Endothelial cell (in vitro differentiated cells): ENCODE results near the gene CSF1R. TPM values are rescaled to one million over a fixed set of nuclear protein-coding genes. Genes with fewer than 3 reads are reported as not detected.
A peak's percentile ranks its signal among the peaks of the same experiment; 100 is the strongest.

Experiments used
- DNase-seq: peaks from one replicate; pipeline ENCODE4 v3.0.0; 2021; ENCODE audit warnings: low spot score
- H3K27ac Mint-ChIP-seq: one replicate; pipeline ENCODE4 v1.8.0; 2021; ENCODE audit warnings: mixed read lengths, inconsistent platforms; ENCODE audit not compliant: unreplicated experiment
- H3K27me3 Mint-ChIP-seq: one replicate; pipeline ENCODE4 v1.8.0; 2021; ENCODE audit warnings: mild to moderate bottlenecking, moderate library complexity, mixed read lengths, inconsistent platforms; ENCODE audit not compliant: unreplicated experiment
- H3K36me3 Mint-ChIP-seq: one replicate; pipeline ENCODE4 v1.8.0; 2021; ENCODE audit warnings: mild to moderate bottlenecking, low read depth, mixed read lengths, inconsistent platforms; ENCODE audit not compliant: unreplicated experiment
- H3K4me1 Mint-ChIP-seq: one replicate; pipeline ENCODE4 v1.8.0; 2021; ENCODE audit warnings: mild to moderate bottlenecking, mixed read lengths, inconsistent platforms; ENCODE audit not compliant: unreplicated experiment
- H3K4me3 Mint-ChIP-seq: one replicate; pipeline ENCODE4 v1.8.0; 2021; ENCODE audit warnings: mild to moderate bottlenecking, mixed read lengths, inconsistent platforms; ENCODE audit not compliant: unreplicated experiment
- H3K9me3 Mint-ChIP-seq: one replicate; pipeline ENCODE4 v1.8.0; 2021; ENCODE audit warnings: mixed read lengths, inconsistent platforms; ENCODE audit not compliant: unreplicated experiment
- total RNA-seq: library from RNA; stranded (reverse); fragmentation: NEBNext Ultra II Directional; extraction: Animal tissue kit (Norgen Biotek cat#: 25700); gene quantifications from one replicate; pipeline ENCODE4 v1.2.1, GENCODE V29; 2021; ENCODE audit not compliant: unreplicated experiment
- TF ChIP-seq, protein P1 (sequence below): fragments of 200-600 bp; sonication (generic); IDR thresholded peaks from one replicate; pipeline ENCODE4 v1.5.0; 2021; ENCODE audit warnings: antibody characterized with exemption; ENCODE audit not compliant: unreplicated experiment

CSF1R gene
- total RNA-seq, 1 donor from 2014 or later: 2.7 TPM

DNA sequence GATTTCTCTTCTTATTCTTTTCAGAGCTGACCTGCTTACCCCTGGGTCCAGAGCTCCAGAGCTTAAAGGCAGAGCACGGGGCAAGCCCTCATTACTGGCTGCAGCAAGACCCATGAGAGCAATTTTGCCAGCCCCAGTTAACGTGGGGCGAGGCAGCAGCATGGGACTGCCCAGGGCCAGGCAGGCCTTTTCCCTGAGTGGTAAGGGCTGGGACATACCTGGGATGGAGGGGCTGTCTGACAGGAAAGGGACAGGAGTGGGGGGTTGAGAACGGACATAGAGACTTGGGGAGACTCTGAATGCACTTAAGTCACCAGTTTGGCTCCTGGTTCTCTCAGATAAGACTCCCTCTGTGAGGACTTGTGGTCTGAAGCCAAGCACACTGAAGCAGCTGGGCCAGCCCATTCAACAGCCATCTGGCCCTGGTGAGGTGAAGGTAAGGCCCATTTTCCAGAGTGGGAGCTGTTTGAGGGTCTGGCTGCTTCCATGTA lies 59.6 kb downstream of the CSF1R start:
- peaks cover 20% of the 10 kb centered on the region for H3K36me3 Mint-ChIP-seq

DNA sequence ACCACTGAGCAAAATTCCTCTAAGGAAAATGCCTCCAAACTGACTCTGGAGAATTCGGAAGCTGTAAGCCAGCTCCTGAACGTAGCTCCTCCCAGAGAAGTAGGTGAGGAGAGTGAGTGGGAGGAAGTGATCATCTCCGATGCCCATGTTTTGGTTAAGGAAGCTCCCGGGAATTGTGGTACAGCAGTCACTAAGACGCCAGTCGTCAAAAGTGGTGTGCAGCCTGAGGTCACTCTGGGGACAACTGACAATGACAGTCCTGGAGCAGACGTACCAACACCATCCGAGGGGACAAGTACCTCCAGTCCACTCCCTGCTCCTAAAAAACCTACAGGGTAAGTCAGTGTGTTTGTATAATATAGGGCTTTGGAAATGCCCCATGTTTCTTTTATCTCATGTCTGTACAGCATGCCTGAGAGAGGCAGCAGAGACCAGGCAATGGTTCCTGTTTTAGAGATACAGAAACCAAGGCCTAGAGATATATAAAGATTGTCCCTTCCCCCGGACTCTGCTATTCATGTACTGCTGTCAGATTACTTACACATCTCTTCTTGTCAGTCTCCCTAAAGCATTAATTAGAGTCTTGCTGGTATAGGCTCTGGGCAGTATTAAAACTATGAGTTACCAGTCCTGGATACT lies 61.9 kb downstream of the CSF1R start:
- no peak for DNase-seq
- TF ChIP-seq, protein P1, sequence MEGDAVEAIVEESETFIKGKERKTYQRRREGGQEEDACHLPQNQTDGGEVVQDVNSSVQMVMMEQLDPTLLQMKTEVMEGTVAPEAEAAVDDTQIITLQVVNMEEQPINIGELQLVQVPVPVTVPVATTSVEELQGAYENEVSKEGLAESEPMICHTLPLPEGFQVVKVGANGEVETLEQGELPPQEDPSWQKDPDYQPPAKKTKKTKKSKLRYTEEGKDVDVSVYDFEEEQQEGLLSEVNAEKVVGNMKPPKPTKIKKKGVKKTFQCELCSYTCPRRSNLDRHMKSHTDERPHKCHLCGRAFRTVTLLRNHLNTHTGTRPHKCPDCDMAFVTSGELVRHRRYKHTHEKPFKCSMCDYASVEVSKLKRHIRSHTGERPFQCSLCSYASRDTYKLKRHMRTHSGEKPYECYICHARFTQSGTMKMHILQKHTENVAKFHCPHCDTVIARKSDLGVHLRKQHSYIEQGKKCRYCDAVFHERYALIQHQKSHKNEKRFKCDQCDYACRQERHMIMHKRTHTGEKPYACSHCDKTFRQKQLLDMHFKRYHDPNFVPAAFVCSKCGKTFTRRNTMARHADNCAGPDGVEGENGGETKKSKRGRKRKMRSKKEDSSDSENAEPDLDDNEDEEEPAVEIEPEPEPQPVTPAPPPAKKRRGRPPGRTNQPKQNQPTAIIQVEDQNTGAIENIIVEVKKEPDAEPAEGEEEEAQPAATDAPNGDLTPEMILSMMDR: no peak
- Mint-ChIP-seq H3K4me3 (no peak overlapping the region), H3K27ac (no peak overlapping the region), H3K9me3 (no peaks in the 10 kb centered on the region), H3K36me3 (peaks cover 13% of the 10 kb centered on the region), H3K4me1 (peaks cover 16% of the 10 kb centered on the region), H3K27me3 (no peaks in the 10 kb centered on the region)

More for the DNA sequence above, 59.6 kb downstream of the CSF1R start:
- TF ChIP-seq, protein P1: no peak
- H3K27me3 Mint-ChIP-seq: no peaks in the 10 kb centered on the region
- peaks cover 9% of the 10 kb centered on the region for H3K4me1 Mint-ChIP-seq
- no peaks in the 10 kb centered on the region for H3K9me3 Mint-ChIP-seq
- no peak overlapping the region for H3K4me3 Mint-ChIP-seq
- no peak for DNase-seq
- H3K27ac Mint-ChIP-seq: peak overlapping the region; percentile 48

DNA sequence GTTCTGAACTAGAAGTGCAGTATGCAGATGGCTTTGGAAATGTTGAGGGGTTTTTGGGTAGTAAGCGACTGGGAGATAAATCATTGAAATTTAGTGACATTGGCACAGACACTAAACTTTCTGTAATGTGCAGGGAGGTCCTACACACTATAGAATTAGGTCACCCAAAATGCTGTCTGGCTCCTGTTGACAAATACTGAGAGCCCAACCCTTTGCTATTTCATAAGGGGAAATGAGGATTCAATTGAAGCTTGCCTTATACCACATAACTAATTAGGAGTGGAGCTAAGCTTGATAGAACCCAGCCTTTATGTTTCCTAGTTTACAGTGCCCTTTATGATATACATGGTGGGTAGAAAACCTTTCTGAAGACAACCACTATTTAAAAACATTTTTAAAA lies 63.2 kb downstream of the CSF1R start:
- Mint-ChIP-seq H3K27me3 (no peaks in the 10 kb centered on the region), H3K9me3 (no peaks in the 10 kb centered on the region), H3K4me1 (peaks cover 16% of the 10 kb centered on the region), H3K27ac (no peak overlapping the region), H3K4me3 (no peak overlapping the region), H3K36me3 (peaks cover 19% of the 10 kb centered on the region)
- DNase-seq: no peak
- TF ChIP-seq, protein P1: no peak

DNA sequence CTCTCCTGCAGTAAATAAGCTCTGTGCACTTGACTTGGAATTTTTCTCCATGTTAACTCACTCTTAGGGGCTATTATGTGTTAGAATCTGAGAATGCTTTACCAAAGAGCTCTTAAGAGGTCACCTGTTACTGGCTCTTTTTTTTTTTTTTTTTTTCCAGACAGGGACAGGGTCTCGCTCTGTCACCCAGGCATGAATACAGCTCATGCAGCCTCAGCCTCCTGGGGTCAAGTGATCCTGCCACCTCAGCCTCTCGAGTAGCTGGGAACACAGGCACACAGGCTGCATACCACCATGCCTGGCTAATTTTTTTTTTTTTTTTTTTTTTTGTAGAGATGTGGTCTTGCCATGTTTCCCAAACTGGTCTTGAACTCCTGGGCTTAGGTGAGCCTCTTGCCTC lies 63.7 kb downstream of the CSF1R start:
- no peak for DNase-seq
- peak overlapping the region; percentile 36 for H3K27ac Mint-ChIP-seq

DNA sequence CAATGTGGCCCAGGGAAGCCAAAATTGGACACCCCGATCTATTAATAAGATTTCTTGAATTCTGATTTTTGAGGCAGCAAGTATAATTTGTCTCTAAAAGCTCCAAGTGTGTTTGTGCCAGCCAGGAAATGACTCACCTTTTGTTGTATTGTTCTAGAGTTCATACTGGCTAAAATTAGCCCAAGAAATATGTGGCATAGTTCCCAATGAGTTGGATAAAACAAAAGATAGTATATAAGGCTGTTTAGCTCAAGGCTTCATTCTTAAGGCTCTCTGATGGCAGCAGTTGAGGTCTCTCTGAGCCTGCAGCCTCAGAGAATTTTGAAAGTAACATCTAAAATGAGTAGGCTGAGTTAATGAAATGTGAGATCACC lies 64.2 kb downstream of the CSF1R start:
- Mint-ChIP-seq H3K36me3 (peaks cover 15% of the 10 kb centered on the region), H3K9me3 (no peaks in the 10 kb centered on the region), H3K4me3 (peak overlapping the region; percentile 43), H3K27me3 (no peaks in the 10 kb centered on the region), H3K27ac (peak overlapping the region; percentile 95), H3K4me1 (peaks cover 16% of the 10 kb centered on the region)
- no peak for DNase-seq
- TF ChIP-seq, protein P1: no peak

More for the DNA sequence above, 63.7 kb downstream of the CSF1R start:
- TF ChIP-seq, protein P1: no peak
- no peaks in the 10 kb centered on the region for H3K9me3 Mint-ChIP-seq
- H3K36me3 Mint-ChIP-seq: peaks cover 15% of the 10 kb centered on the region
- no peaks in the 10 kb centered on the region for H3K27me3 Mint-ChIP-seq
- H3K4me1 Mint-ChIP-seq: peaks cover 16% of the 10 kb centered on the region
- no peak overlapping the region for H3K4me3 Mint-ChIP-seq
